Heart right ventricle (tissue), 16 donors: ENCODE measurements around the gene MMP24. TPM values are rescaled to one million over a fixed set of nuclear protein-coding genes. Genes with fewer than 3 reads are reported as not detected.

Source experiments
- ATAC-seq, 8 donors: fragments of 200-7000 bp; cut with Tn5 transposase; one replicate each; pipeline ENCODE4 v1.9.1; 2020; ENCODE audit warnings: mild to moderate bottlenecking in 8 of 8, moderate library complexity in 8 of 8, moderate number of reproducible peaks in 1 of 8
- DNase-seq, 2 donors: peaks; one replicate each; pipeline ENCODE4 v3.0.0-alpha.2; 2020
- H3K27ac ChIP-seq, 10 donors: fragments of 200-600 bp; sonication (generic) in 2 of 10; one replicate each; pipeline versions ENCODE4 v1.5.0 to v1.8.0; 2020 to 2022; ENCODE audit warnings: mild to moderate bottlenecking in 3 of 10
- H3K27me3 ChIP-seq, 7 donors: fragments of 200-600 bp; one replicate each; pipeline ENCODE4 v1.8.0; 2021 to 2022; ENCODE audit warnings: mild to moderate bottlenecking in 2 of 7
- H3K36me3 ChIP-seq, 9 donors: fragments of 200-600 bp; sonication (generic) in 1 of 9; one replicate each; pipeline versions ENCODE4 v1.5.0 to v1.8.0; 2020 to 2022; ENCODE audit warnings: mild to moderate bottlenecking in 2 of 9
- H3K4me1 ChIP-seq, 9 donors: fragments of 200-600 bp; sonication (generic) in 1 of 9; one replicate each; pipeline versions ENCODE4 v1.5.0 to v1.8.0; 2020 to 2022; ENCODE audit warnings: mild to moderate bottlenecking in 4 of 9
- H3K4me3 ChIP-seq, 10 donors: fragments of 200-600 bp; sonication (generic) in 2 of 10; one replicate each; pipeline versions ENCODE4 v1.5.0 to v1.8.0; 2020 to 2022; ENCODE audit warnings: mild to moderate bottlenecking in 7 of 10, moderate library complexity in 2 of 10
- H3K9me3 ChIP-seq, 11 donors: fragments of 200-600 bp in 10 of 11; sonication (generic) in 2 of 11; one replicate each; pipeline versions ENCODE4 v1.5.0 to v1.8.0; 2013 to 2022; ENCODE audit warnings: mild to moderate bottlenecking in 2 of 11, control low read depth in 1 of 11, moderate library complexity in 1 of 11
- WGBS, 2 donors: extraction: QIAGEN DNeasy Blood & Tissue Kit; methylation state at CpG; one replicate each; pipeline ENCODE4 v1.1.7; 2013; ENCODE audit warnings: inconsistent platforms in 1 of 2; 5-methylcytosine and 5-hydroxymethylcytosine counted together
- intact Hi-C, 10 donors: fragments of 100-400 bp; cut with DNase I; formaldehyde crosslinking; loops; one replicate each; pipeline versions ENCODE4 v1.11.1 to v1.14.2; 2022
- polyA plus RNA-seq, 2 donors: library from polyadenylated mRNA; stranded (reverse); fragments of 200-250 nt; gene quantifications; one replicate each; pipeline ENCODE4 v1.2.3, GENCODE V29; 2013
- total RNA-seq, 10 donors: library from RNA; stranded (reverse); fragmentation: NEBNext Ultra II Directional in 3 of 10; extraction: Animal tissue kit (Norgen Biotek cat#: 25700) in 3 of 10; gene quantifications; one replicate each; pipeline versions ENCODE4 v1.2.1 to v1.2.4, GENCODE V29; 2021 to 2023
- TF ChIP-seq, protein P1 (sequence below), 9 donors: fragments of 200-600 bp; sonication (generic) in 2 of 9; IDR thresholded peaks; one replicate each; pipeline versions ENCODE4 v1.5.0 to v1.8.0; 2021 to 2022; ENCODE audit warnings: antibody characterized with exemption in 9 of 9, mild to moderate bottlenecking in 5 of 9, moderate library complexity in 1 of 9
- donor health status: Arrhythmogenic right ventricular cardiomyopathy.
- donor health status: ischemic (EF 13 %, LVEDD 7.1; RV severe dilation, severe dysfunction).
- donor health status: healthy with polysubstance abuse.
- donor health status: DM: no; HTN: yes; CAD: no.
- donor health status: DM: no; HTN: no; CAD: no.
- donor health status: ischemic (EF 25% LVEDD 6.9; RV normal size, moderate dysfunction).
- donor health status: ischemic (EF 25% LVEDD 5.7; RV mildly dilated, moderate dysfunction).
- donor health status: healthy.
- donor health status: DM: yes; HTN: yes; CAD: no.
- donor health status: Ischemic cardiomyopathy.
- donor health status: ischemic (EF 35%, LVEDD 5.7; RV mildly dilated, moderate dysfunction).
- donor health status: nonischemic (EF 11% LVEDD 7.7; RV severe dilation, severe dysfunction).
- donor health status: DM: yes; HTN: yes; CAD: no.
- donor health status: PGD.
- donor health status: ischemic (EF 29% LVEDD 5.4; RV normal size, mild dysfunction).
- donor health status: nonischemic (EF 23%, LVEDD 6.1; RV moderate dilation, normal function).

The MMP24 gene
- total and polyA plus RNA-seq, 12 donors, result 0.09 to 1.2 (median 0.22) TPM; not detected in 1

DNA sequence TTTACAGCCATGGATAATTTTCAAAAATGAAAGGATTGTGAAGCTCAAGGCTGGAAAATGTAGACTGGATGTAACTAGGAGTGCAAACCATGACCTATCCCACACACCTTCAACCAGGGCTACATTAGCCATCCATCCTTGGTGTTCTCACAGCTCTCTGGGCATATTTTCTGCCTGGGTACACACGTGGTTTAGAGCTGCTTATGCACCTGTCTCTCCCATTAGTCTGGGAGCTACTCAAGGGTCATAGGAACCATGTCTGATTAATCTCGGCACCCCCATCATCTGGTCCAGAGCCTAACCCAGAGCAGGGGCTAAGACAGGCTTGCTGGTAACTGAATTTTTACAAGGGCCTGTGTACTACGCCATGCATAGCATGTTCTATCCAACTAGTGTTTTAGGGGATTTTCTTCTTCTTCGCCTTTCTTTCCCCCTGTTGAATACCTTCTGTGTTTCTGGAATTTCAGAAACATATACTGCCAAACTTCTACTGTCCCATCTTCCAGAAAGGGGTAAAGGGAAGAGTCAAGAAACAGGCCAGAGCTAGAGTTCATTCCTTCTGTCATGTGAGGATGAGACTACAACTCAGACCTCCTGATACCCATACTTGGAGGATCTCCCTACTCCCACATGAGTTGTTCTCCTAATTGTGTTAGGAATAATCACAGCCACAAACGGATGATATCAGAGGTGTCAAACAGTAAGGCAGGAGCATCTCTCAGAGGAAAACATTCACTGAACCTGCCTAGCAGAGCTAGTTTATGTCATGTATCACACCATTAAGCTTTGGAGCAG is 91.1 kb downstream of the MMP24 start:
- ATAC-seq (no peak), DNase-seq (no peak)
- intact Hi-C loops, result no loop called here
- Histone ChIP-seq H3K4me1 (peaks cover 0 to 19% (median 9%) of the 10 kb centered on the region in 9 donors), H3K27me3 (no peaks in the 10 kb centered on the region), H3K4me3 (no peak overlapping the region), H3K27ac (peak overlapping the region in 1 of 10 donors; percentile 22), H3K9me3 (no peaks in the 10 kb centered on the region), H3K36me3 (peaks cover 0 to 51% (median 0%) of the 10 kb centered on the region in 9 donors)
- TF ChIP-seq, protein P1, sequence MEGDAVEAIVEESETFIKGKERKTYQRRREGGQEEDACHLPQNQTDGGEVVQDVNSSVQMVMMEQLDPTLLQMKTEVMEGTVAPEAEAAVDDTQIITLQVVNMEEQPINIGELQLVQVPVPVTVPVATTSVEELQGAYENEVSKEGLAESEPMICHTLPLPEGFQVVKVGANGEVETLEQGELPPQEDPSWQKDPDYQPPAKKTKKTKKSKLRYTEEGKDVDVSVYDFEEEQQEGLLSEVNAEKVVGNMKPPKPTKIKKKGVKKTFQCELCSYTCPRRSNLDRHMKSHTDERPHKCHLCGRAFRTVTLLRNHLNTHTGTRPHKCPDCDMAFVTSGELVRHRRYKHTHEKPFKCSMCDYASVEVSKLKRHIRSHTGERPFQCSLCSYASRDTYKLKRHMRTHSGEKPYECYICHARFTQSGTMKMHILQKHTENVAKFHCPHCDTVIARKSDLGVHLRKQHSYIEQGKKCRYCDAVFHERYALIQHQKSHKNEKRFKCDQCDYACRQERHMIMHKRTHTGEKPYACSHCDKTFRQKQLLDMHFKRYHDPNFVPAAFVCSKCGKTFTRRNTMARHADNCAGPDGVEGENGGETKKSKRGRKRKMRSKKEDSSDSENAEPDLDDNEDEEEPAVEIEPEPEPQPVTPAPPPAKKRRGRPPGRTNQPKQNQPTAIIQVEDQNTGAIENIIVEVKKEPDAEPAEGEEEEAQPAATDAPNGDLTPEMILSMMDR (IDR thresholded peaks at IDR 0.05), result no peak
- WGBS, 2 donors, result 87 to 89% methylated on average over 5 of the region's 5 CpGs

DNA sequence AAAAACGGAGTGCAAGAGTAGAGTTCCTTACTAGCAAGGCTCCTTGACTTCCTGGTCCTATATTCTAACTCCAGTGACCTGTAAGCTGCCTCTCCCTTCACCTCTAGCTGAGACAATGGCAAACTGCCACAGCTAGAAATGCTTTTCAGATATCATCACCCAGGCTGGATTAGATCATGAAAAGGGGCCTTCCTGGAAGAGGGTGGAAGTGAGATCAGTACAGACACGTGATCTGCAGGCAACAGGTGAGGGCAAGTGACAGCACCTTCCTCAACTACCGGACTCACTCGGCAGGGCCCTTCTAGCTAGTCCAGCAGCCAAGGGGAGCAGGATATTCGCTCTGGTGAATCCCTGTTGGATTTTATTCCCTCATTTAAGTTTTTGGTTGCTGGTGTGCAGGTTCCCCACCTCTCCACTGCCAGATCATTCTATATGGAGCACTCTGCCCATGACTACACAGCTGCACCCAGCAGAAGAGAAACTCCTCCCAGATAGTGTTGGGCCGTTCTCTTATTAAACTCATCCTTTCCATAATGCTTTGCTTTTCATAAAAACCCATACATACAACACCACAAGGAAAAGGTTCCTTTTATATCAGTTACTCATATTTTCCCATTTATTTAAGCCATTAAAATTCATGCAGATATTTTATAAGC is 92.1 kb downstream of the MMP24 start:
- TF ChIP-seq, protein P1 (IDR thresholded peaks at IDR 0.05), result no peak
- H3K36me3 ChIP-seq, result peaks cover 0 to 42% (median 0%) of the 10 kb centered on the region in 9 donors
- 46 to 48% methylated on average over 6 of the region's 6 CpGs for WGBS, 2 donors
- DNase-seq, result peak in 1 of 2 donors; percentile 23
- ATAC-seq, result peak in 7 of 8 donors; percentile 39 to 90 (median 59)
- intact Hi-C loops, result no loop called here
- H3K9me3 ChIP-seq, result no peaks in the 10 kb centered on the region
- peaks cover 0 to 19% (median 9%) of the 10 kb centered on the region in 9 donors for H3K4me1 ChIP-seq
- H3K4me3 ChIP-seq, result no peak overlapping the region
- H3K27ac ChIP-seq, result peak overlapping the region in 2 of 10 donors; percentile 10 to 22
- no peaks in the 10 kb centered on the region for H3K27me3 ChIP-seq

DNA sequence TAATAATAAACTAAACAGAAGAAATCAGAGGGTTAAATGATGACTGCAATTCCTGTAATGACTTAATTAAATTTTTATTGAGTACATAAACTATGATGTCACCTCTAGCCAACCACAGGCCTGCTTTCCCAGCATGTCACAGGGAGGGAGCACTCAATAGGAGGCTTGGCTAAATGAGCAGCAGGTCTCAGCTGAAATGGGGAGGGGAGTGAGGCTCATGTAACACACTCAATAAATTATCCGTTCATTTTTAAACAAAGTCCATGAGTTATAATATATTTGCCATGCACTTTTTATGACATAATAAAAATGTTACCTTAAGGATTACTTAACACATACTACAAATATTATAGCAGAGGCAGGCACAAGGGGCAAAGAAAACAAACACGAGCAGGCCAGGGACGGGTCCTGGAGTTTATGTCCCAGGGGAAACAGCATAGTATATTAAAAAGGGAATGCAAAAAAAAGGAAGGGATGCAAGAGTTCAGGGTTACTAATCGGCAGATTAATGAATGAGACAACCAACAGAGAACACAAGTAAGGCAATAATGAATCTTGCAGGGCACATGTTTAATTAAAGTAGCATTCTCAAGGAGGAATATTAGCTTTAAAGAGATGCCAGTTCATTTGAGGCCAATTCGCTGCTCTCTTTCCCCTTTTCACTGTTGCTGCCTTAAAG is 92.8 kb downstream of the MMP24 start:
- TF ChIP-seq, protein P1 (IDR thresholded peaks at IDR 0.05), result no peak
- Histone ChIP-seq H3K4me1 (peaks cover 0 to 19% (median 9%) of the 10 kb centered on the region in 9 donors), H3K36me3 (peaks cover 0 to 34% (median 0%) of the 10 kb centered on the region in 9 donors), H3K9me3 (no peaks in the 10 kb centered on the region), H3K27ac (no peak overlapping the region), H3K4me3 (no peak overlapping the region), H3K27me3 (no peaks in the 10 kb centered on the region)
- DNase-seq (no peak), ATAC-seq (no peak)
- 76 to 79% methylated on average over 5 of the region's 5 CpGs for WGBS, 2 donors
- intact Hi-C loops, result no loop called here

DNA sequence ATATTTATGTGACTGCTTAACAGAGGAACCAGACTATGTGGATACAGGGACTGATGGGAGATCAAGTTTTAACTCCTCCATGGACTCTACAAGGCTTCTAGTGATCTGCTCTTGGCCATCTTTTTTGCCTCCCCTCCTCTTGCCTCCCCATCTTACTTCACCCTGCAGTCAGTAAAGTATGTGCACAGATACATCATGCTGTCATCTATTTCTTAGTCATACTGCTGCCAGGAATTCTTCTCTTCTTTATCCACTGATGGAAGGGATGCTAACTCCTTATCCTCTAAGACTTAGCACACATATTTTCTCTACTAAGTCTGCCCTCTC is 93.3 kb downstream of the MMP24 start:
- H3K4me1 ChIP-seq, result peaks cover 0 to 19% (median 9%) of the 10 kb centered on the region in 9 donors
- no peak overlapping the region for H3K4me3 ChIP-seq
- H3K27ac ChIP-seq, result no peak overlapping the region
- H3K36me3 ChIP-seq, result peaks cover 0 to 31% (median 0%) of the 10 kb centered on the region in 9 donors
- DNase-seq (no peak), ATAC-seq (no peak)
- H3K27me3 ChIP-seq, result no peaks in the 10 kb centered on the region
- no peaks in the 10 kb centered on the region for H3K9me3 ChIP-seq
- intact Hi-C loops, result no loop called here
- TF ChIP-seq, protein P1 (IDR thresholded peaks at IDR 0.05), result no peak
